KMS-11 (cell line): ENCODE results near the gene CTBP1.

Source experiments
- H2AFZ ChIP-seq: fragments of 200-600 bp; sonication (generic); 2 replicates; pipeline ENCODE4 v1.6.1; 2016; ENCODE audit warnings: antibody characterized with exemption, mixed run types, low read depth
- H3K27ac ChIP-seq: fragments of 200-600 bp; sonication (generic); 2 replicates; pipeline ENCODE4 v1.6.1; 2016; ENCODE audit warnings: mild to moderate bottlenecking, mixed run types
- H3K27me3 ChIP-seq: fragments of 200-600 bp; sonication (generic); 2 replicates; pipeline ENCODE4 v1.6.1; 2017; ENCODE audit warnings: mild to moderate bottlenecking, low read depth, mixed run types, moderate library complexity; ENCODE audit not compliant: insufficient read depth
- H3K36me3 ChIP-seq: fragments of 200-600 bp; sonication (generic); 2 replicates; pipeline ENCODE4 v1.6.1; 2017; ENCODE audit warnings: mild to moderate bottlenecking, mixed run types; ENCODE audit not compliant: insufficient read depth
- H3K4me1 ChIP-seq: fragments of 200-600 bp; sonication (generic); 2 replicates; pipeline ENCODE4 v1.6.1; 2016; ENCODE audit warnings: mild to moderate bottlenecking, low read depth, mixed run types; ENCODE audit not compliant: poor library complexity, severe bottlenecking
- H3K4me2 ChIP-seq: fragments of 200-600 bp; sonication (generic); 2 replicates; pipeline ENCODE4 v1.7.0; 2016; ENCODE audit warnings: mild to moderate bottlenecking, mixed run types
- H3K4me3 ChIP-seq: fragments of 200-600 bp; sonication (generic); IDR thresholded peaks from 2 replicates; pipeline ENCODE4 v1.6.1; 2017; ENCODE audit warnings: low read depth, low read length, mixed read lengths; ENCODE audit not compliant: insufficient read depth
- H3K79me2 ChIP-seq: fragments of 200-600 bp; sonication (generic); 2 replicates; pipeline ENCODE4 v1.6.1; 2016; ENCODE audit warnings: low read depth, mixed run types; ENCODE audit not compliant: insufficient read depth
- H3K9ac ChIP-seq: fragments of 200-600 bp; sonication (generic); 2 replicates; pipeline ENCODE4 v1.6.1; 2016; ENCODE audit warnings: mild to moderate bottlenecking, mixed run types
- H4K20me1 ChIP-seq: fragments of 200-600 bp; sonication (generic); 2 replicates; pipeline ENCODE4 v1.6.1; 2016; ENCODE audit warnings: mild to moderate bottlenecking, mixed run types; ENCODE audit not compliant: insufficient read depth
- CTCF ChIP-seq: fragments of 200-600 bp; sonication (generic); conservative IDR thresholded peaks from 2 replicates; pipeline ENCODE4 v1.6.1; 2017; ENCODE audit warnings: low read depth, mild to moderate bottlenecking, antibody characterized with exemption, low read length, moderate library complexity, mixed read lengths

CTBP1 gene

GRCh38 chr4:1230316-1230715, 18.6 kb downstream of the CTBP1 start:
- Histone ChIP-seq H3K36me3 (no peaks in the 10 kb centered on the region), H3K4me2 (no peak overlapping the region), H3K9ac (no peak overlapping the region), H3K79me2 (no peaks in the 10 kb centered on the region), H3K4me3 (no peak overlapping the region), H4K20me1 (no peaks in the 10 kb centered on the region), H3K27ac (no peak overlapping the region), H3K4me1 (no peaks in the 10 kb centered on the region), H3K27me3 (no peaks in the 10 kb centered on the region), H2AFZ (no peak overlapping the region)
- no peak for TF ChIP-seq CTCF

- H3K27me3 ChIP-seq = no peaks in the 10 kb centered on the region
- no peak overlapping the region for H3K4me3 ChIP-seq
- H3K79me2 ChIP-seq = no peaks in the 10 kb centered on the region
- no peak overlapping the region for H3K9ac ChIP-seq
- H4K20me1 ChIP-seq = no peaks in the 10 kb centered on the region
- TF ChIP-seq CTCF = no peak
- no peaks in the 10 kb centered on the region for H3K4me1 ChIP-seq
- no peak overlapping the region for H2AFZ ChIP-seq
- H3K4me2 ChIP-seq = no peak overlapping the region
- H3K36me3 ChIP-seq = no peaks in the 10 kb centered on the region
- no peak overlapping the region for H3K27ac ChIP-seq
These were observed 19.6 kb downstream of the CTBP1 start for GRCh38 chr4:1229117-1229849.

- no peak overlapping the region for H2AFZ ChIP-seq
- no peak for TF ChIP-seq CTCF
- no peaks in the 10 kb centered on the region for H3K27me3 ChIP-seq
- H3K36me3 ChIP-seq = no peaks in the 10 kb centered on the region
- H3K9ac ChIP-seq = no peak overlapping the region
- no peaks in the 10 kb centered on the region for H4K20me1 ChIP-seq
- H3K27ac ChIP-seq = no peak overlapping the region
- H3K4me1 ChIP-seq = no peaks in the 10 kb centered on the region
- no peaks in the 10 kb centered on the region for H3K79me2 ChIP-seq
- H3K4me3 ChIP-seq = no peak overlapping the region
- no peak overlapping the region for H3K4me2 ChIP-seq
These were observed 21.1 kb downstream of the CTBP1 start for GRCh38 chr4:1227816-1228215.

GRCh38 chr4:1226598-1226997, 22.3 kb downstream of the CTBP1 start:
- no peak overlapping the region for H2AFZ ChIP-seq
- H3K36me3 ChIP-seq = no peaks in the 10 kb centered on the region
- H3K79me2 ChIP-seq = no peaks in the 10 kb centered on the region
- no peak overlapping the region for H3K27ac ChIP-seq
- no peaks in the 10 kb centered on the region for H4K20me1 ChIP-seq
- no peaks in the 10 kb centered on the region for H3K4me1 ChIP-seq
- H3K4me2 ChIP-seq = no peak overlapping the region
- TF ChIP-seq CTCF = no peak
- H3K9ac ChIP-seq = no peak overlapping the region
- H3K4me3 ChIP-seq = no peak overlapping the region
- no peaks in the 10 kb centered on the region for H3K27me3 ChIP-seq
